ENCODE measurements around the gene PRCC.

The PRCC gene

DNA sequence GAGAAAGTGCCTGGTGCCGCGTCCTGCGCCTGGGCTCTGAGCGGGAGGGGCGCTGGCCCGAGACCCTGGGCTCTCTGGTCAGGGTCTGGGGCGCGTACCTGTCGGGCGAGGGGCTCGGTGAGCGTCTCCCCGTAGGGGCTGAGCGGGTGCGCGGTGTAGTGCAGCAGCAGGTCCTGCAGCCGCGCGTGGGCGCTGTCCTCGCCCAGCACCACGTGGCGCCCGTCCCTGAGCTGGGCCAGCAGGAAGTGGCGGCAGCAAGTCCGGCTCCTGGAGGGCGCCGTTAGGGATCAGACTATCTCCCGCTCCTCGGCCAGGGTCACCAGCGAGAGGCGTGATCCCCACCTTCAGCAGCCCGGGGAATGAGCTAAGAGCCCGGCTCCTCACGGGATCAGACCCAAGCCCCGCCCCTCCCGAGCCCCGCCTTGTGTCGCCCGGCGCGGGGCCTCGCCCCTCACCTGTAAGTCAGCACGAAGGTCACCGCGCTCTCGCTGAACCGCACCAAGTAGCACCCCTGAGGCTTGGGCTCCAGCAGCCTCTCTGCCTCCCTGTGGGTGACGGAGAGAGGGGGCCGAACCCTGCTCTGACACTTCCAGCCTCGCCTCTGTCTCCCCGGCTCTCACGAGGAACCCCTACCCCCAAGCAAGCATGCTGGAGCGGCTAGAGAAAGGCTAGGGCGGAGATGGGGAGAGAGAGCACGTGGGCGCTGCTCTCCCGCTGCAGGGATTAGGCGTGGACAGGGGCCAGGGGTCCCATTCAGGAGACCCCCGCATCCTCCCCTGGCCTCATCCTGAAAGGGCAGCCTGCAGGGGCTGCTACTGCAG is 46.6 kb downstream of the PRCC start:
- DNase-seq (ENCODE audit: low read depth, low spot score) = peak; percentile 43

DNA sequence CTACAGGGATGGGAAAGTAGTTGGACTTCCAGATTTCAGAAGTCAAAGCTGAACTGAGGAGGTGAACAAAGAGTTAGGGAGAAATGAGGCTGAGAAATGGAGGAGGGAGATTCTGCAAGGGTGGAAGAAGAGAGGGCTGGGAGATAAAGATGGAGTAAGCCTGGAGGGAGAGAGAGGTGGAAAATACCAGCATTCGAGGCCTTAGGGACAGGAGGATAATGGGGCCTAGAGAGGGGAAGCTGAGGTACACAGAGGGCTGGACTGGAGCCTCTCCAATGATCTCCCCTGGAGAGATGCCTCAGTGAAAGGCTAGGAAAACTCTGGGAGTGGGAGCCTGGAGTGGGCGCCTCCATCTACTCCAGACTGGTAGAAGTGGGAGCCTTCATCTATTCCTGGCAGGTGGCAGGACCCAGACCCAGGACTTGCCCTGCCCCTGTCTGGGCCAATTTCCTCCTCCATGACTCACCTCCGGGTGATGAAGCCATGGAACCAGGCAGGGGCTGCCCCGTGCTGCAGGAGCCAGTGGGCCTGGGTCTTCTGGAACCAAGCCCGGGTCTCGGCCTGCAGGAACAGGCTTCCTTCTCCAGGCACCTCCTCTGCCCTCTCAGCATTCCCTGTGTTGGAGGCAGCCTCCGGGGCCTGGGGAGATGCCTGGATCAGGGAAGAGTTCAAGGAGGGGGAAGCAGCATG is 47.4 kb downstream of the PRCC start:
- DNase-seq (ENCODE audit: low read depth, low spot score) = no peak

DNA sequence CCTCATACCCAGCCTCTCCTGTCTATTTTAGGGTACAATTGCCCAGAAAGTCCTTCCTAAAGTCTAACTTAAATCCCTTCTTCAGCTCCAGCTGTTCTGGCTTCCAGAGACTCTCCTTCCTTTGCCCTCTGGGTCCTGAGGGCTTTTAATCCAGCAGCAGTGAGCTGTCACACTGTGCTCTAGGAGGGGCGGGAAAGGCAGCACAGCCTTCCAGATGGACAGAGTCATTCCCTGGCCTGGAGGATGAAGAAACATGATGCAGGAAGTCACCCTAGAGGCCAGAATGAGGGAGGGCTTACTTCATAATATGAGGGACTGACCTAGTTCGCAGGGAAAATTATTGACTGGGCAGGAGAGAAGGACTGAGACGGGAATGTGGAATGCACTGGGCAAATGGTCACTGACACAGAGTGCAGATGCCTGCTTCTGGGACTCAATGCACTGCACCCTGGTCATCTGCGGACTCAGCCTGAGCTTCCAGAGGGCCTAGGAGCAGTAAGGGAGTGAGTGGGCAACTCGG is 48.0 kb downstream of the PRCC start:
- DNase-seq (ENCODE audit: low read depth, low spot score) = no peak

DNA sequence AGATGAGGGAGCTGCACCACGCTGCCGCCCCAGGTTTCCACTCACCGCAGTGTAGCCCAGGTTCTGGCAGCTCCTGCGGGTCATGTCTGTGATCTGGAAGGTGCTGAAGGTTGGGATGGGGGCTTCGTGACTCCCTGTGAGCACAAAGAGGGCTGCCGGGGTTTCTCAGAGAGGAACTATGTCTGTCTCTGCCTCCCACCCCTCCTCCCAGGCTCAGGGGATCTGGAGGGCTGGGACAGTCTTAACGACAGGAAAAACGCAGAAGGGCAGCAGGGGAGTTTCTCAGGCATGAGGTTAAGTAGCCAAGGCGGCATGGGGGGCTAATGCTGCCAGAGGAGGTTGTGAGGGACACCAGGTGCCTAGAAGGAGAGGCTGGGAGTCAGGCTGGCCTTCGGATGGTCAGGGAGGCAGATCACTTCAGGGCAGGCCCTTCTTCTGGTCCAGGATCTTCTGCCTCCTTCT is 48.7 kb downstream of the PRCC start:
- DNase-seq (ENCODE audit: low read depth, low spot score) = no peak

DNA sequence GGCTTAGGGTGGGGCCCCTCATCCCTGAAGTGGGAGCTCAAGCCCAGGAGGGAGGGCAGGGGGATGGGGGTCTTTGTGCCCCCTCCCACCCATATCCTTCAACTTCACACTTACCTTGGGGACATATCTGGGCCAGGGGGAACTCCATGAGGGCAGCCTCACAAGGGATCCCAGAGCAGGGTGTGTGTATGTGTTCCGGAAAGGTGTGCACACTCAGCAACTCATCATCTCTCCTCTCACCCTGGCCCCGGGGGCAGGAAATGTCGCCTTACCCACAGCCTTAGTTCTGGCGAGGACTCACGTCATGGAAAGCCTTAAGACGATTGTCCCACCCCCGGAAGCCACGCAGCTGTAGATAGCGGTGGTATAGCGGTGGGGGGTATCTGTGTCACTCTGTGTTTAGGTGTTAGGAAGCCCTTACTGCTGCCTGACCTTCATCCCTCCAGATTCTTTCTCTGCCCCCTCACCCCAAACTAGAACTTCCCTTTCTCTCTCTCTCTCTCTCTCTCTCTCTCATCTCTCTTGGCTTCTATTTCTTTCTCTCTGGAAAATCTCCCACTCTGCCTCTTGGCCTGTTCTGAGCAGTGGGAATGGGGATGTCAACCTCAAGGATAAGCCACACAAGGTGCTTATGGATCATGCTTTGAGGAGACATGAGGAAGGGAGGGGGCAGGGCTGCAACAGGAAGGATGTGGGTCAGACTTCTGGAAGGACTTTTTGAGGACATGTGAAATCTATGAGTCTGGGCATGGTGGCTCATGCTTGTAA is 49.4 kb downstream of the PRCC start, which contains the start of gene SH2D2A:
Gene SH2D2A, minus strand, starts transcription at position 288 of the 768 bp plus-strand sequence. Its CDS starts 140 bp downstream, at position 148.
- peak; percentile 89 for DNase-seq (ENCODE audit: low read depth, low spot score)

DNA sequence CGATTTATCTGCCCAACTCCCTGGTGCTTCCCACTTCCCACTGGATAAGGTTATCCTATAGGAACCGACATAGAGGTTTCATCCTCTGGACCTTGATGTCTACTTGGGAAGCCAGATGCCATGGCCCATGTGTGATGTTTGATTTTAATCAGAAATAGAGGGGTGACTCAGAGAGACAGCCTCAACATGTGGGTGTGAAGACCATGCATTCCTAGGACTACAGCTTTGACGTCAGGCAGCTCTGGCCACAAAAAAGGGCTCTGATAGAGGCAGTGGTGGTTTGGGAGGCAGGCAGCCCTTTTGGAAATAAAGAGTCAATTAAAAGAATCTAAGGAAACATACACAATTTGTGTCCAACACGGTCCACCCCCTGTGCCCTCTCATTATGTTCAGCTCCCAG is 54.5 kb downstream of the PRCC start:
- no peak for DNase-seq (ENCODE audit: low read depth, low spot score)

DNA sequence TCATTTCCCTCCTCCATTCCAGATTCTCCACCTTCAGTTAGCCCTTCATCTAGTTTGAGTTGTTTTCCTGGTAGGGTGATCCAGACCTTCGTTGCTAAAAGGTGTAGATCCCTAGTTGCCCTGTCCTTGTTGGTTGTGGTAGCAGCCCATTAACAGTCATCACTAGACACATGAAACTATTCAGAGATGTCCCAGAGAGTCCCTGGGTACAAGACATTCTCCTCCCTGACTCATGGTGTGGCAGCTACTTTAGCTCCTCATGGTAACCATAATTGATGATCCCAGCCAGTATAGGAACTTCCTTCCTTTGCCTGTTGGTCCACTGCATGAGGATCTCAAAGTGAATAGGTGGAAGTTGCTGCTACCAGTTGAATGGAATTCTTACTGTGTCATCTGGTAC is 55.3 kb downstream of the PRCC start:
- no peak for DNase-seq (ENCODE audit: low read depth, low spot score)

DNA sequence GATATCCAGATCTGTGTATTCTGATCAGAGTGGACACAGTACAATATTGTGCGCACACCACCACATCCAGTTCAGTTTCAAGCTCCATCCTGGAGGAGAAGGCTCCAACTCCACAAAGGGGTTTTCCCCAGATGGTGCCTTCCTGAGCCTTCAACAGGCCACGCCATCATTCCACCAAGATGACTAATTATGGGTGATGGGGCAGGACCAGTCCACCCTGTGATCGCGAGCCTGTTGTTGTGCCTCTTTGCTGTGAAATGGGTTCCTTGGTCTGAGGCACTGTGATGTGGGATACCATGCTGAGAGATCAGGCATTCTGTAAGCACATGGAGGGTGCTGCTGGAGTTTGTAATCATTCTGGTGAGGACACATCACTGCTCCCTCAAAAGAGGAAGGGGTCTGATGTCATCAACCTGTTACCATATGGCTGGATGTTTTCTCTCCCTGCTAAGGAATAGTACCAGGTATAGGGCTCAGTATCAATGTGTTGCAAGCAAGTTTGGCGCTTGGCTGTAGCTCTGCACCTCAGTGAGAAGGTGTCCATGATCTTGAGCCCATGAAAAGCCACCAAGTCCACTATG is 56.0 kb downstream of the PRCC start:
- DNase-seq (ENCODE audit: low read depth, low spot score) = no peak

DNA sequence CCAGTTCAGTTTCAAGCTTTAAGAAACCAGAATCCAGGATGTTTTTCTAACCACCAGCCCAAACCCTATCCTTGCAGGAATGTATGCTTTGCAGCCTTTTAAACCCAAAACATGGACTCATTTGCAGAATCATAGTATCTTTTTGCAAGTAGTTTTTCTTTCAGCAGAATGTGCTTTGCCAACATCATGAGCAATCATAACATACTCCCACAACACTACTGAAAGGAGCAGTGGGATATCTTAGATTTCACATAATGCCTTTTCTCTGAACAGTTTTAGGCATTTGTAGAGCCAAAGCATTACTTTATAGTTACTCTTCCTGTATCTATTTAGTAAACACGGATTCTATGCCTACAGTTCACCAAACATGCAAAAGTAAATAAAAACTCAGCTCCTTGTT is 59.3 kb downstream of the PRCC start:
- no peak for DNase-seq (ENCODE audit: low read depth, low spot score)

DNA sequence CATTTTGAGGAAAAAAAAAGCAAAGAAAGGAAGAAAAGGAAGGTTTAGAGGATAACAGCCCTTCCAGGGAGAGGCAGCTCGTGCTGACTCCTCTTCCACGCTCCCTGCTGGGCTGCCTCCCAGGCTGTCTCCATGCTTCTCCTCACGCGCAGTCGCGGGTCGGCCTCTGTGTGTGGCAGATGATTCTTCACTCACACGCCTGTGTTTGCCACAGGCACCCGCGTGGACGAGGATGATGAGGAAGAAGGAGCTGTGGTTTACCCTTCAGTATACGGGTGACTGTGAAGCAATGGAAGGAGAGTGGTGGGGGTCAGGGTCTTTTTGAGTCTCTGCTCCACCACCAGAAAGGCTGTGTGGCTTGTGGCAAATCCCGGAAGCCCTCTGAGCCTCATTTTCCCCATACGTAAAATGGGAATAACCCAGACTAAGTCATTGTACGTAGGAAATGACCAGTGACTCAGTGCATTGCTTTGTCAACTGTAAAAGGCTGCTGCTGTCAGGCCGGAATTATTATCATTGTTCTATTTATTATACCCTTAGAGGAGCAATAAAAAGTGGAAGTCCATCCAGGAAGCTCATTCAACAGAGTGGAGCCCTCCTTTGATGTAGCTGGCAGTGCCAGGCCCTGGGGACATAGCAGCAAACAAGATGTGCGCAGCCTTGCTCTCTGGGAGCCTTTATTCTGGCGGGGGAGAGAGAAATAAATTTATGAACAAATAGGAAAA is 61.2 kb downstream of the PRCC start:
- no peak for DNase-seq (ENCODE audit: low read depth, low spot score)

DNA sequence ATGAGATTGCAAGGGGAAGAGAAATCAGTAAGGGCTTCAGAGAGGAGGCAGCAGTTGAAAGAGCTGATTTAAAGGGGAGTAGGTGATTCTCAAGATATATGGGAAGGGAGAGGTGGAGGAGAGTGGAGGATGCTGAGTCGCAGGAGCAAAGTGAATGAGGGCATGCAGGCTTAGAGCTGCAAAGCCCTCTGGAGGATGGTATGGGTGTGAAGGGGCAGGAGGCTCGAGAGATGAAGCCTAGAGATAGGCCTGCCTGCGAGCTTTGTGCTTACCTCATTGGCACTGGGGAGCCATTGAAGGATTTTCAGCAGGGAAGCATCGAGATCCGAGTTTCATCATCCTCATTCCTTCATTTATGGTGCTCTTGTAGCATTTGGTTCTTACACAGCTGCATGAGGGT is 65.1 kb downstream of the PRCC start:
- no peak for DNase-seq (ENCODE audit: low read depth, low spot score)

DNA sequence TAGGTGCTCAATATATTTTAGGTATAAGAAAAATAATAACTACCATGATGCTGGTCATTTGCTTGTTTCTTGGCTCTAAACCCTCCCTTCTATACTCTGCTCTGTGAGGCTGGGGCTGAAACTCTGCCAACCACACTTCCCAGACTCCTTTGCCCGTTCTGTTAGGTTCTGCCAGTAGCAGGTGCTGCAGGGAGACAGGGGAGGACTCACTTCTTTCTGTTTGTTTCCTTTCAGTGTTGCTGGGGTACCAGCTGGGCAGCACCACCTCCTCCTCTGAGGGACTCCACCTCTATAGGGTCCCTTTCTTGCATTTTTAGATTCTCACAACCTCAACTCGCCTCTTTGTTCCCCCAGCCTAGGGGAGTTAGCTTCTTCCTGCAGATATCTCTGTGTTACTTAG is 66.3 kb downstream of the PRCC start:
- no peak for DNase-seq (ENCODE audit: low read depth, low spot score)

DNA sequence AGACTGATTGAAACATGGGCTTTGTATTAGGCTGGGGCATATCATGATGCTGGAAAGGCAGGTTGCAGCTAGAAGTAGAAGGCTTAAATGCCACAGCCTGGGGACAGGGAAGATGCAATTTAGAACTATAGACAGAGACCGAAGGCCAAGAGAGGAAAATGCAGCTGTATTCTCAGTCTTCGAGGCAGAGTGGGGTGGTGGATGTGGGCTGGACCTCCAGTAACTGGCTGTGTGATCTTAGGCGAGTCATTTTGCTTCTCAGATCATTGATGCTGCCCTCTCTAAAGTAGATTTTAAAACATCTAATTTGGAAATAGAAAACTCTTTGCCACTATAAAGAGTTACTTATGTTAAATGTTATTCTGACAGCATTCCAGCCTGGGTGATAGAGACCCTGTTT is 67.0 kb downstream of the PRCC start:
- no peak for DNase-seq (ENCODE audit: low read depth, low spot score)

DNA sequence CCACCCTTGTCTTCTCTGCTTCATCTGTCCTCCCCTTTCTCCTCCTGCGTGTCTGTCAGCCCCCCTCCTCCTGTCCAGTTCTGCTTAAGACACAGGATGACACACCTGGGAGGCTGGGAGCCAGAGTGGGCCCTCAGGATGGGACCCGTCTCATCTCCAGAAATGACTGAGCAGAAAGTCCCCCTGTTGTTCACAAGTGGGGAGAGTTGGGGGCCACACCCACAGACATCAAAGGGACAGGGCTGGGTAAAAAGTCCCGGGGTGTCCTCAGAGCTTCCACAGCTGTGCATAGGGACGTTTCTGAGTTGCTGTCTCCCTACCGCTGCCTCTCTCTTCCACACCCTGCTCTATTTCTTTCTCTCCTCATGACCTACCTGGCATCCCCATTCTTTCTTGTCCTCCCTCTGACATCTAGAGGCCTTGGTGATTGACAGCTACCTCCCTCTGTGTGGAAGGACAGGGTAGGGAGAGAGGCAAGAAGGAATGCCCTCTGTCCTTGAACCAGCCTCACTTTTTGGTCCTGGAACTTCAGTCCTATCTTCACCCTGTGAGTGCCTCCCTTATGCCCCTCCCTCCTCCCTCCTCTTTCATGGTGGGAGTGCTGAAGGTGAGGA is 68.8 kb downstream of the PRCC start:
- DNase-seq (ENCODE audit: low read depth, low spot score) = no peak

DNA sequence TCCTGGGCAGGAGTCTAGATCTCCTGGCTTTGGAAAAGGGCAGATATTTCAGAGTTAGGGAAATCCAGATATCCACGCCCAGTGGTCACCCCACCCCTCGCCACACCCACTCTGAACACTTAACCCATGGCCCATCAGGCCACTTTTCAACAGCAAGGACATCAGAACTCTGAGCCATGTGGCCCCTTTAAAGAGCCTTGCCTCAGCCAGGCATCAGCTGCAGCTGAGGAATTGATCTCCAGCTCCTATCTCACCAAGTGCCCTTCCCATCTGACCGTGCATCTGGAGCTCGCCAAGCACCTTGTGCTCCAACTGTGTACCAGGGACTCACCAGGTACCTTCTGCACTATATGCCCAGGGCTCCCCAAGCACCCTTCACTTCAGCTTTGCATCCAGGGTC is 69.6 kb downstream of the PRCC start:
- DNase-seq (ENCODE audit: low read depth, low spot score) = no peak

DNA sequence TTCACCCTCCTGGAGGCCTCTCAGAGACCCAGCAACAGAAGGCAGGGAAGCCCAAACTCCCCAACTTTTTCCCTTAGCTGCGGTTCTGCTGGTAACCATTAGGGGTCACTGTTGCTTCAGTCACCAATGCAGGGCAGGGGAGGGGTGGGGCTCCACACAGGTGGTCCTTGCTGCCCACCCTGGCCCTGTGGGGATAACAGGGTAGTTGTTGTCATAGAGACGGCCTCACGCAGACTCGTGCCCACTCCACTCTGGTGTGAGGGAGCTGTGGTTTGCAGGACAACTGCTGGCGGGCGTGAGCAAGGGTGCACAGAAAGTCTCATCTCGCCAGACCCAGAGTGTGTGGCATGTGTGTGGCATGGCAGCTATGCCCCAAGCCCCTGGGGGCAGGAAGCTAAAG is 71.6 kb downstream of the PRCC start:
- DNase-seq (ENCODE audit: low read depth, low spot score) = no peak

DNA sequence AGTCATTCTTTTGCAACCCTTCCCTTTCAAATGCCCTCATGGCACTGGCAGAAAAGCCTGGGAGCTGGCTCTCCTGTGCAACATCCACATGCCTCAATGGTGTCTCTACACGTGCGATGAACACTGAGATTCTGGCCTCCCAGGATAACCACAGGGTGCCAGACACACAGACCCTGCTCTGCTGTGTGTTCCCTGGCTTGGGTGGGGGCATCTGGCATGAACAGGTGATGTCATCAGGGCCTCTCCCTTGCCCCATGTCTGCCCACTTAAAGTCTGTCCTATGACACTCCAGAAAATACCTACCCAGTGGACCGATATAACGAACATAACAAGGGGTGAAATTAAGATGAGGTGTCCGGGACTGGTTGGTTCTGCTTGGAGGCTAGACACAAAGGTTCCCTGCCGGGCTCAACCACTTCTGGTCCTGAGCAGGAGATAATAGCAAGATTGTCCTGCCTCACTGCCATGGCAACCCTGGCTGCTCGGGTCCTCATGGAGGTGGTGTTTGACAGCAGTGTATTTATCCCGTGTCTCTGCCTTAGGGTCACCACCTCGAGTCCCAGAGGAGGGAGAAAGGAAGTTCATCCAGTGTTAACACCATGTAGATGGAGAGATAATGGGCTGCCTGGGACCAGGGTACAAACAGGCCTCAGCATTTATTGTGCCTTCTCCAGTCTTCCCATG is 72.2 kb downstream of the PRCC start:
- DNase-seq (ENCODE audit: low read depth, low spot score) = no peak

DNA sequence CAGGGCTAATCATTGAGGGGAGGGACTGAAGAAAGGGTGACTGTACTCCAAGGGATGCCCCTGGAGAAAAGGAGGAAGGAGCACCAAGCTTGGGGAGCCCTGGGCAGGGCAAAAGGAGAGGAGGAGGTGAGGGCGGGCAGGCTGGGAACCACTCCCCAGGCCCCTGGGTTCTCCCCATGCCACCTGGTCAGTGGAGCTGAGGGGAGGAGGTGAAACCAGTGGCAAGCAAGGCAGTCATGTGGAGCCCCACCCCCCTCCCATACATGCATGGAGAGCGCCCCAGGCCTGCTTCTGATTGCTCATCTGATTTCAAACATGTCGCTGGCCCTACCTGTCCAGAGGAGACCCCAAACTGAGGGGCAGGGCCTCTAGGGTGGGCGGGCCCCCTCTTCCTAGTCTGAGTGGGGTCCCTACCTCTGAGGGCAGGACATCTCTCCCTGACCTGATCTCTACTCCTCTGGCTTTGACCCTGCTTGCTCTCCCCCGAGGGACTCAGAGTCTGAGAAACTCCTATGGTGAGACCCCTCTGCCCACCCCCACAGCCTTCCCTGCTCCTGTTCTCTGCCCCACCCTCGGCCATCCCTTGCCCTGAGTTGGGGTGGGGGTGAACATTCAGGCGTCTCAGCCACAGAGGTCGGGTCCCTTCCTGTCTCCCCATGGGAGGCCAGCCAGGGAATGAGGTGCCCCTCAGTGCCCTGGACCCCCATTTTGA is 73.0 kb downstream of the PRCC start:
- no peak for DNase-seq (ENCODE audit: low read depth, low spot score)

DNA sequence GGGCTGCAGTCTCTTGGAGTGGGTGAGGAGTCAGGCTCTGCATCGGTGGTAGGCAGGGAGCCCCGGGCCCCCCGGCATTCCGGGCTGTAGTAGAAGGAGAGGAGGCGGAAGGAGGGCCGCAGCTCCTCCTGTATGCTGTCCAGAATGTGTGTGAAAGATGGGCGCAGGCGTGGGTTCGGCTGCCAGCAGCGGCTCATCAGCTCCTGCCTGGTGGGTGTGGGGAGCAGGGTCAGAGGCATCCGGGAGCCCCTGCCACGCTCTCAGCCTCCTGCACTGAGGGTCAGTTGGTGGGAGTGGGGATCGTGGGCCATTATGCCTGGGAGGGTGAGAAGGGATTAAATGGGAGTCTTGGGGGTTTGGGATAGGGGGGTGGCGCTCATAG is 73.6 kb downstream of the PRCC start:
- no peak for DNase-seq (ENCODE audit: low read depth, low spot score)
